ENCODE results near the gene TUSC2.

DNA sequence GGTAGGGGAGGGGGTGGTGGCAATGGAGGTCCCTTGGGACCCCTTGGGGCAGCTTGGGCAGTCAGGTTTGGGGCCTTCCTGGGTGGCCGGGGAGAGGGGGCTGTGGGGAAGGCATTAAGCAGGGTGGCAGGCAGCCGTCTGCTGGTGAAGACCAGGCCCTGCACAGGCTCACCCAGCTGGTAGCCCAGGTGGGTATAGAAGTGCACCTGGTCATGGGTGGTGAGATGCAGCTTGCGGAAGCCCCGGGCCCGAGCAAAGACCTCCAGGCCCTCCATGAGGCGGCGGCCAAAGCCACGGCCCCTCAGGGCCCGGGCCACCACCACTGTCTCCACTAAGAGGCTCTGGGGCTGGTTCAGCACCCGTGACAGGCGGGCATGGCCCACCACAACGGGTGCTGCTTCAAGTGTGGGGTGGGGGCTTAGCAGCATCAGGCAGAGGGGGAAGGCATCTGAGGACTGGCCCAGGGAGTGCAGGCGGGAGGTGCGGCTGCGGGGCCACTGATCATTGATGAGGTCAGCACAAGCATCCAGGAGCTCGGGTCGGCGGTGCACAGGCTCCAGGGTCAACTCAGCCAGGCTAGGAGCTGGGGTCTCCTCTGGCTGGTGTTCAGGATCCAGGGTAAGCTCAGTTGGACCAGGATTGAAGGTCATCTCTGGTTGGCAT lies 31.2 kb downstream of the TUSC2 start:
- TF ChIP-seq CTCF (IDR thresholded peaks at IDR 0.05) (no peak), EZH2 (IDR thresholded peaks at IDR 0.05; ENCODE audit: borderline replicate concordance, insufficient read depth, low read depth, low read length, poor library complexity, severe bottlenecking) (no peak)
